ENCODE results near the gene TSKU.

The TSKU gene

GRCh38 chr11:76760236-76760635 is 22.9 kb upstream of the TSKU start:
- FAIRE-seq (no peak), DNase-seq (ENCODE audit: insufficient read length, low spot score) (no peak)
- no peak for TF ChIP-seq POLR2A (IDR thresholded peaks at IDR 0.05; ENCODE audit: low read depth, low read length)

- no peak for TF ChIP-seq POLR2A (IDR thresholded peaks at IDR 0.05; ENCODE audit: low read depth, low read length)
- FAIRE-seq (no peak), DNase-seq (ENCODE audit: insufficient read length, low spot score) (no peak)
Measured at GRCh38 chr11:76761718-76762355, 21.3 kb upstream of the TSKU start.

- DNase-seq (ENCODE audit: insufficient read length, low spot score) = no peak
- FAIRE-seq = no peak
- no peak for TF ChIP-seq POLR2A (IDR thresholded peaks at IDR 0.05; ENCODE audit: low read depth, low read length)
Measured at GRCh38 chr11:76762356-76762752, 20.8 kb upstream of the TSKU start.

- FAIRE-seq = no peak
- no peak for DNase-seq (ENCODE audit: insufficient read length, low spot score)
- TF ChIP-seq POLR2A (IDR thresholded peaks at IDR 0.05; ENCODE audit: low read depth, low read length) = no peak
Measured at GRCh38 chr11:76762867-76763572, 20.1 kb upstream of the TSKU start.

- FAIRE-seq (no peak), DNase-seq (ENCODE audit: insufficient read length, low spot score) (no peak)
- no peak for TF ChIP-seq POLR2A (IDR thresholded peaks at IDR 0.05; ENCODE audit: low read depth, low read length)
Measured at GRCh38 chr11:76763573-76764346, 19.4 kb upstream of the TSKU start.

GRCh38 chr11:76764941-76765665 is 18.1 kb upstream of the TSKU start:
- FAIRE-seq = no peak
- DNase-seq (ENCODE audit: insufficient read length, low spot score) = no peak

GRCh38 chr11:76765863-76766350 is 17.2 kb upstream of the TSKU start:
- no peak for DNase-seq (ENCODE audit: insufficient read length, low spot score)
- no peak for TF ChIP-seq POLR2A (IDR thresholded peaks at IDR 0.05; ENCODE audit: low read depth, low read length)
- no peak for FAIRE-seq

More at GRCh38 chr11:76764941-76765665, 18.1 kb upstream of the TSKU start:
- no peak for TF ChIP-seq POLR2A (IDR thresholded peaks at IDR 0.05; ENCODE audit: low read depth, low read length)

GRCh38 chr11:76766521-76766920 is 16.6 kb upstream of the TSKU start:
- DNase-seq (ENCODE audit: insufficient read length, low spot score) (no peak), FAIRE-seq (no peak)
- no peak for TF ChIP-seq POLR2A (IDR thresholded peaks at IDR 0.05; ENCODE audit: low read depth, low read length)

GRCh38 chr11:76767659-76768058 is 15.5 kb upstream of the TSKU start:
- TF ChIP-seq POLR2A (IDR thresholded peaks at IDR 0.05; ENCODE audit: low read depth, low read length) = no peak
- DNase-seq (ENCODE audit: insufficient read length, low spot score) = no peak
- no peak for FAIRE-seq

- DNase-seq (ENCODE audit: insufficient read length, low spot score) (no peak), FAIRE-seq (no peak)
- TF ChIP-seq POLR2A (IDR thresholded peaks at IDR 0.05; ENCODE audit: low read depth, low read length) = no peak
Measured at GRCh38 chr11:76768088-76768908, 14.9 kb upstream of the TSKU start.

- no peak for DNase-seq (ENCODE audit: insufficient read length, low spot score)
- no peak for FAIRE-seq
- TF ChIP-seq POLR2A (IDR thresholded peaks at IDR 0.05; ENCODE audit: low read depth, low read length) = no peak
Measured at GRCh38 chr11:76768909-76769560, 14.1 kb upstream of the TSKU start.
